ENCODE measurements around the gene ZNF83. TPM values are rescaled to one million over a fixed set of nuclear protein-coding genes. Genes with fewer than 3 reads are reported as not detected.

ZNF83 gene
- total and polyA plus RNA-seq, 7 experiments from 2014 or later, result 17.2 to 113 (median 62.5) TPM

GRCh38 chr19:52648336-52649016 is 10.3 kb upstream of the ZNF83 start:
- intact Hi-C loops (cut with micrococcal nuclease), result no loop called here
- no peaks in the 10 kb centered on the region for H3K4me1 ChIP-seq (ENCODE audit: control insufficient read depth in 2 of 2, insufficient read depth in 2 of 2, low read length in 2 of 2)
- no peaks in the 10 kb centered on the region for H3K27me3 Mint-ChIP-seq
- DNase-seq (no peak), ATAC-seq (no peak)
- no peaks in the 10 kb centered on the region for H3K4me1 Mint-ChIP-seq
- peaks cover 45 to 86% (median 60%) of the 10 kb centered on the region in 5 donors for H3K36me3 Mint-ChIP-seq
- no peak overlapping the region for H3K4me3 ChIP-seq (ENCODE audit: low read length)
- peaks cover 1 to 22% (median 4%) of the 10 kb centered on the region in 3 experiments for H3K36me3 ChIP-seq (ENCODE audit: control insufficient read depth in 2 of 3, insufficient read depth in 3 of 3, low read length in 3 of 3)
- H3K27me3 ChIP-seq (ENCODE audit: control insufficient read depth in 2 of 2, insufficient read depth in 2 of 2, low read length in 2 of 2), result no peaks in the 10 kb centered on the region
- H3K4me3 Mint-ChIP-seq, result no peak overlapping the region
- peaks cover 0 to 44% (median 0%) of the 10 kb centered on the region in 3 experiments for H3K9me3 ChIP-seq (ENCODE audit: control insufficient read depth in 2 of 3, low read length in 3 of 3)
- no peak overlapping the region for H3K27ac Mint-ChIP-seq
- H3K9me3 Mint-ChIP-seq, result peaks cover 19 to 98% (median 66%) of the 10 kb centered on the region in 11 donors
- H3K27ac ChIP-seq (ENCODE audit: low read depth, low read length), result no peak overlapping the region
- ChIA-PET CTCF (no interaction called here), POLR2A (interaction anchor here (0.7 kb wide), 1 partner anchor 13 kb away, joined by 3 read pairs; no protein-coding TSS in a partner anchor)

- peaks cover 0 to 4% (median 0%) of the 10 kb centered on the region in 7 donors for H3K4me1 Mint-ChIP-seq
- no peaks in the 10 kb centered on the region for H3K27me3 Mint-ChIP-seq
- Histone ChIP-seq H3K4me1 (ENCODE audit: control insufficient read depth in 2 of 2, insufficient read depth in 2 of 2, low read length in 2 of 2) (no peaks in the 10 kb centered on the region), H3K27me3 (ENCODE audit: control insufficient read depth in 2 of 2, insufficient read depth in 2 of 2, low read length in 2 of 2) (no peaks in the 10 kb centered on the region), H3K9me3 (ENCODE audit: control insufficient read depth in 2 of 3, low read length in 3 of 3) (peaks cover 0 to 39% (median 0%) of the 10 kb centered on the region in 3 experiments), H3K36me3 (ENCODE audit: control insufficient read depth in 2 of 3, insufficient read depth in 3 of 3, low read length in 3 of 3) (peaks cover 0 to 6% (median 0%) of the 10 kb centered on the region in 3 experiments), H3K4me3 (ENCODE audit: low read length) (no peak overlapping the region), H3K27ac (ENCODE audit: low read depth, low read length) (no peak overlapping the region)
- ATAC-seq (no peak), DNase-seq (no peak)
- H3K4me3 Mint-ChIP-seq, result no peak overlapping the region
- H3K36me3 Mint-ChIP-seq, result peaks cover 27 to 79% (median 50%) of the 10 kb centered on the region in 5 donors
- H3K9me3 Mint-ChIP-seq, result peaks cover 10 to 98% (median 55%) of the 10 kb centered on the region in 11 donors
- peak overlapping the region in 1 of 9 donors; percentile 13 for H3K27ac Mint-ChIP-seq
- intact Hi-C loops (cut with micrococcal nuclease), result no loop called here
- POLR2A ChIA-PET, result interaction anchor here (0.6 kb wide), 1 partner anchor 167 kb away, joined by 3 read pairs; no protein-coding TSS in a partner anchor
- CTCF ChIA-PET, result no interaction called here
Observed at GRCh38 chr19:52646571-52647217, 8.5 kb upstream of the ZNF83 start.

- peaks cover 0 to 5% (median 0%) of the 10 kb centered on the region in 3 experiments for H3K36me3 ChIP-seq (ENCODE audit: control insufficient read depth in 2 of 3, insufficient read depth in 3 of 3, low read length in 3 of 3)
- H3K9me3 ChIP-seq (ENCODE audit: control insufficient read depth in 2 of 3, low read length in 3 of 3), result peaks cover 0 to 7% (median 0%) of the 10 kb centered on the region in 3 experiments
- ChIA-PET CTCF (no interaction called here), POLR2A (interaction anchor here (0.6 to 1.2 kb wide), 3 partner anchors 14 to 54 kb away, joined by 3 read pairs; no protein-coding TSS in a partner anchor)
- peaks cover 7 to 96% (median 26%) of the 10 kb centered on the region in 11 donors for H3K9me3 Mint-ChIP-seq
- no peak overlapping the region for H3K27ac ChIP-seq (ENCODE audit: low read depth, low read length)
- no peak overlapping the region for H3K4me3 ChIP-seq (ENCODE audit: low read length)
- no peaks in the 10 kb centered on the region for H3K27me3 Mint-ChIP-seq
- H3K27me3 ChIP-seq (ENCODE audit: control insufficient read depth in 2 of 2, insufficient read depth in 2 of 2, low read length in 2 of 2), result no peaks in the 10 kb centered on the region
- no peak for ATAC-seq
- H3K27ac Mint-ChIP-seq, result peak overlapping the region in 2 of 9 donors; percentile 34 to 59
- H3K4me1 ChIP-seq (ENCODE audit: control insufficient read depth in 2 of 2, insufficient read depth in 2 of 2, low read length in 2 of 2), result peaks cover 7 to 8% of the 10 kb centered on the region in 2 donors
- intact Hi-C loops (cut with micrococcal nuclease), result no loop called here
- DNase-seq, result no peak
- peak overlapping the region in 1 of 10 donors; percentile 53 for H3K4me3 Mint-ChIP-seq
- peaks cover 4 to 54% (median 16%) of the 10 kb centered on the region in 5 donors for H3K36me3 Mint-ChIP-seq
- H3K4me1 Mint-ChIP-seq, result peaks cover 11 to 21% (median 17%) of the 10 kb centered on the region in 7 donors
Observed at GRCh38 chr19:52640916-52641315, 2.8 kb upstream of the ZNF83 start.

- Histone ChIP-seq H3K36me3 (ENCODE audit: control insufficient read depth in 2 of 3, insufficient read depth in 3 of 3, low read length in 3 of 3) (peaks cover 0 to 5% (median 0%) of the 10 kb centered on the region in 3 experiments), H3K27me3 (ENCODE audit: control insufficient read depth in 2 of 2, insufficient read depth in 2 of 2, low read length in 2 of 2) (no peaks in the 10 kb centered on the region), H3K4me3 (ENCODE audit: low read length) (no peak overlapping the region), H3K27ac (ENCODE audit: low read depth, low read length) (no peak overlapping the region), H3K9me3 (ENCODE audit: control insufficient read depth in 2 of 3, low read length in 3 of 3) (peaks cover 0 to 4% (median 0%) of the 10 kb centered on the region in 3 experiments), H3K4me1 (ENCODE audit: control insufficient read depth in 2 of 2, insufficient read depth in 2 of 2, low read length in 2 of 2) (peaks cover 7 to 8% of the 10 kb centered on the region in 2 donors)
- H3K36me3 Mint-ChIP-seq, result peaks cover 6 to 54% (median 21%) of the 10 kb centered on the region in 5 donors
- POLR2A ChIA-PET, result interaction anchor here (0.7 kb wide), 1 partner anchor 26 kb away, joined by 3 read pairs; no protein-coding TSS in a partner anchor
- H3K4me3 Mint-ChIP-seq, result peak overlapping the region in 4 of 10 donors; percentile 24 to 92 (median 50)
- H3K9me3 Mint-ChIP-seq, result peaks cover 7 to 89% (median 24%) of the 10 kb centered on the region in 11 donors
- intact Hi-C loops (cut with micrococcal nuclease), result loop anchor here (5.0 to 10.0 kb wide), 5 partner anchors 245 to 557 kb away; partner anchors contain the start of genes ZNF160 (in 1 of the 2), ZNF480 (in 1 of the 2) and ZNF528 (in 1 of the 2)
- ATAC-seq, result no peak
- H3K4me1 Mint-ChIP-seq, result peaks cover 11 to 21% (median 19%) of the 10 kb centered on the region in 7 donors
- no peak overlapping the region for H3K27ac Mint-ChIP-seq
- DNase-seq, result no peak
- H3K27me3 Mint-ChIP-seq, result no peaks in the 10 kb centered on the region
- CTCF ChIA-PET, result no interaction called here
Observed at GRCh38 chr19:52639996-52640395, 1.8 kb upstream of the ZNF83 start.

GRCh38 chr19:52638601-52639000 is 446 bp upstream of the ZNF83 start:
- peaks cover 6 to 48% (median 23%) of the 10 kb centered on the region in 5 donors for H3K36me3 Mint-ChIP-seq
- H3K4me1 Mint-ChIP-seq, result peaks cover 11 to 24% (median 19%) of the 10 kb centered on the region in 7 donors
- Histone ChIP-seq H3K4me3 (ENCODE audit: low read length) (peak overlapping the region; percentile 86), H3K27me3 (ENCODE audit: control insufficient read depth in 2 of 2, insufficient read depth in 2 of 2, low read length in 2 of 2) (no peaks in the 10 kb centered on the region), H3K36me3 (ENCODE audit: control insufficient read depth in 2 of 3, insufficient read depth in 3 of 3, low read length in 3 of 3) (peaks cover 0 to 5% (median 0%) of the 10 kb centered on the region in 3 experiments), H3K27ac (ENCODE audit: low read depth, low read length) (peak overlapping the region; percentile 99), H3K4me1 (ENCODE audit: control insufficient read depth in 2 of 2, insufficient read depth in 2 of 2, low read length in 2 of 2) (peaks cover 7 to 8% of the 10 kb centered on the region in 2 donors), H3K9me3 (ENCODE audit: control insufficient read depth in 2 of 3, low read length in 3 of 3) (no peaks in the 10 kb centered on the region)
- POLR2A ChIA-PET, result no interaction called here
- H3K27me3 Mint-ChIP-seq, result no peaks in the 10 kb centered on the region
- H3K9me3 Mint-ChIP-seq, result peaks cover 3 to 80% (median 21%) of the 10 kb centered on the region in 11 donors
- H3K27ac Mint-ChIP-seq, result peak overlapping the region in 7 of 9 donors; percentile 96 to 98 (median 97)
- intact Hi-C loops (cut with micrococcal nuclease), result loop anchor here (1.0 to 10.0 kb wide), 17 partner anchors 37 to 829 kb away; partner anchors contain the start of genes ZNF320 (in 2 of the 2), ZNF611 (in 2 of the 2), ZNF701 (in 2 of the 2) and ZNF808 (in 2 of the 2)
- DNase-seq, result peak in 1 of 9 donors; percentile 1
- ATAC-seq, result no peak
- peak overlapping the region; percentile 92 to 98 (median 95) for H3K4me3 Mint-ChIP-seq
- CTCF ChIA-PET, result no interaction called here
